HPDE6-E6E7 (cell line): Measurements from ENCODE around the gene ZYX.

Source experiments
- DNase-seq: peaks from one replicate; pipeline ENCODE4 v3.0.0; 2011; ENCODE audit warnings: missing footprints; ENCODE audit errors: extremely low spot score

The ZYX gene

DNA sequence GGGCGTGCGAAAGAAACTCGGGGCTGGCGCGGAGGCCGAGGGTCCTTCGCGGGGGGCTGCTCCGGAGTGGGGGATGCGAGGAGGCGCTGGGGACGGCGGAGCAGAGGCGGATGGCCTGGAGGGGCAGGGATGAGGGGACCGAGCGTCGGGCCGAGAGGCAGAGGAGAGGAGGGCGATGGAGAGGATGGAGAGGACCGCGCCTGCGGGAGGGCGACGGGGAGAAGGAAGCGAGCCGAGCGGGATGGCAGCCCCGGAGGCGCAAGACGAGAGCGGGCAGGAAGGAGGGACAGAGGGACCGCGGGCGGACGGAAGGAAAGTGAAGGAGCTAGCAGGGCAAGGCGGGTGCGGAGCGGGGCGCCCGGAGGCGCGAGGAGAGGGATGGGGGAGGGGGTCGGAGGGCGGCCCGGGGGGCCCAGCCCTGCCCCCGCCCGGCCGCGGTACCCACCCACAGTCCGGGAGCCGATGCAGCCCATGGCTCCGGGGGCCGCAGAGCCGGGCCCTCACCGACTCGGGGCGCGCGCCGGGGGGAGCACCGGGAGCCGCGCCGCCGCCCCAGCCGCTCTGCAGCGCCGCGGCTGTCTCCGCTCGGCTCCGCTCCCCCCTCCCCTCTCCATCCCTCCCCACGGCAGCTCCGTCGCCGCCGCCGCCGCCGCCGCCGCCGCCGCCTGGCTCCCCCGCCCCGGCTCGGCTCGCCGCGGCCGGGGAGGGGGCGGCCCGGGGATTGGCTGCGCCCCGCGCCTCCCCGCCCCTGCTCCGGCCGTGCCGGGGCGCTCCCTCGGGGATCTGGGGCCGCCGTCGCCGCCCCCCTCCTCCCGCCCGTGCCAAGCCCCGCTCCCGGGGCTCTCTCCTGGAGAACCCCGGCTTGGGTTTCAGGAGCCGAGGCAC lies 18.8 kb upstream of the ZYX start, which contains the start of gene FAM131B:
Gene FAM131B, minus strand, starts transcription at position 583 of the 885 bp plus-strand sequence. Its CDS starts 110 bp downstream, at position 473.
- no peak for DNase-seq

DNA sequence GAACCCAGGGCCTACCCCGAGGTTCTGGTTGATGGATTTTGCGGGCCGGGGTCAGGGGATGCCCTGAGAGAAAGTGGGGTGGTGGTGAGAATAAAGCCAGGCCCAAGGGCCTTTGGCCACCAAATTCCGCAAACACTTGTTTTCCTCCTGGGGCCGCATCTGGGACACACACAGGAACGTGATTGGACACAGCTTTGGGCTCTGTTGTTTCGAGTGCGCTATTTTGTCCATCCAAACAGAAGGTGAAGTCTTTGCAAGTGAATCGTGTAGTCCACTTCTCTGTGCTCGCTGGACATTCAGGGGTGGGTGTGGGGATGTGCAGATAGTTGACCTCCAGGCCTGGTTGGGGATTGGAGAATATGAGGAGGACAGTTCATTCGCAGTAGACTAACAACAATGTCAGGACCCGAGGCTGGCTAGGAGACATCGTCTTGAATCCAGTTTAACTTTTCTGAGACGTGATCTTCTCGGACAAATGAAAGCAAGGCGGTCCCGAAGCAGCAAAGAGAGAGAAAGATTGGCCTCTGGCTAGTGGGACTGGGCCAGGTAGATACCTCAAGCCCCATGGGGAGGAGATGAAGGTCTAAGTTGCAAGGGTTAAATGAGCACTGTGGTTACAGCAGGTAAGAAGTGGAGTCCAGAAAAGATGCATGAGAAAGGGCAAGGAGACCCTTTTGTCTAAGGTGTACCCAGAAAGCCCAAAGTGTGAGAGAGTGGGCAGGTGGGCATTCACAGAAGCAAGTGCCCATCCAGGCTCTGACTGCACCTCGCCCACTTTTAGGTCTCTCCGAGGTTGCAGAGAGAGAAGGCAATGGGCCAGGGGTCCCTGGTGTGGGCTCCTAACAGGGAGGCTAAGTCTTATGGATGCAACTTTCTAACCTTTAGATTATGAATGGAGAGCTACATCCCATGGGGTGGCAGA lies 17.9 kb upstream of the ZYX start:
- no peak for DNase-seq

DNA sequence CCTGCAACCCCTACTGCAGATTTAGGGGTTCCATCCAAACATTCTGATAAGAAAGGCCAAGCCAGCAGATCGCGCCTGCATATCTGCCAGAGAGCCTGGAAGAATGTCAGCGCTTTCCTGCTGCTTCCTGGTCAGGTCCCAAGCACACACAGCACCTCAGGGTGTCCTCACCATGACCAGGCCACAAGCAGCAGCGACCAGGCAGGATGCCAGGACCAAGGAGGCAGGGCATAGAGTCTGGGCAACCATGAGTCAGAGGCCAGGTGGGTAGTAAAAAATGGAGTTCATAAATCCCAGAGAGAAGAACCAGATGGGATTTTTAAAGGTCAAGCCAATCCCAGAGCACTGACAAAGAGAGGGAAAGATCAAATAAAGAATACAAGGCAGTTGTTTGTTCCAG lies 13.2 kb upstream of the ZYX start:
- no peak for DNase-seq

DNA sequence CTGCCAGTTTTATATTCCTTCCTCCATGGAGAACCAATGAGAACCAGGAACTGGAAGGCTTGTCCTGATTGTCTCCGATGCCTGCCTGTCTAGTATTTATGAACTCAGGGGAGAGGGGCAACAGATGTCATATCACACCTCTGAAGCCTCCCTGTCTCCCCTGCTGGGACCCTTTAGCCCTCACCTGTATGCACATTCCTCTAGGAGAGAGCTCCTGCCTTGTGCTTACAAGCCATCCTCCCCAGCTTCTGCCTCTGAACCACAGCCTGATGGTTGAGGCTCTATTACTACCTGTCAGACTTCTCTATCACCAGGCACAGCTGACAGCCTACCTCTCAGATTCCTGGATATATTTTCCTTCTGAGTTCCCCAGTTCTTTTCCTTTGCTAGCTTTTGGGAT lies 12.8 kb upstream of the ZYX start:
- DNase-seq: no peak

DNA sequence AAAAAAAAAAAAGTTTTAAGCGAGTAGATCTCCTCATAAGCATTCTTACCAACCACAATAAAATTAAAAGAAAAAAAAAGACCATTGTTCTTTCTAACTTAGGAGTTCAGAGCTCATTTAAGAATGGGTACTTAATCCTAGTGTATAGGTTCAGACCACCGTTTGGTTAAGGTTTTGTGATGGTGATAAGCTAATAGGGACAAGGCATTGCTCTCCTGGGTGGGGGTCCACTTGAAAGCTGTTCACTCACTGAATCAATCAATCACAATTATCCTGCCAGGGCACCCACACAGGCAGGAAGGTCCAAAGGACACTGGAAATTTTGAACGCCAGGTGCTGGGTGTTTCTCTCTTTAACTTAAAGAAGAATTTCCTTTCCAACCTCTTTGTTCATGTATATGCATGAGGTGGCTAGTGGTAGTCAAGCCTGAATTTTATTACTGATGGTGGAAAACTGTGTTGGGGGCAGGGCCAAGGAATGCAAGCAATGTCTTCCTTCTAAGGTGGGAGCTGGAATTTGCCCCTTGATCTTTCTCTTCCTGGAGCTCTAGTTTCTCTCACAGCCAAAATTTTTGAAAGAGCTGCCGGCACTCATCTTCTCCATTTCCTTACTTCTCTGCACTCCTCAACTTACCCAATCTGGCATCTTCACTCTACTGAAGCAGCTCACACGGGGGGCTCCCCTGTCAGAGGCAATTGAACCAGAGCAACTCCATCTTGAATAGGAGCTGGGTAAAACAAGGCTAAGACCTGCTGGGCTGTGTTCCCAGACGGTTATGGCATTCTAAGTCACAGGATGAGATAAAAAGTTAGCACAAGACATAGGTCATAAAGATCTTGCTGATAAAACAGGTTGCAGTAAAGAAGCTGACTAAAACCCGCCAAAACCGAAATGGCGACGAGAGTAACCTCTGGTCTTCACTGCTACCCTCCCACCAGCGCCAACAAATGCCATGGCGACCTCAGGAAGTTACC lies 11.2 kb upstream of the ZYX start:
- DNase-seq: no peak

DNA sequence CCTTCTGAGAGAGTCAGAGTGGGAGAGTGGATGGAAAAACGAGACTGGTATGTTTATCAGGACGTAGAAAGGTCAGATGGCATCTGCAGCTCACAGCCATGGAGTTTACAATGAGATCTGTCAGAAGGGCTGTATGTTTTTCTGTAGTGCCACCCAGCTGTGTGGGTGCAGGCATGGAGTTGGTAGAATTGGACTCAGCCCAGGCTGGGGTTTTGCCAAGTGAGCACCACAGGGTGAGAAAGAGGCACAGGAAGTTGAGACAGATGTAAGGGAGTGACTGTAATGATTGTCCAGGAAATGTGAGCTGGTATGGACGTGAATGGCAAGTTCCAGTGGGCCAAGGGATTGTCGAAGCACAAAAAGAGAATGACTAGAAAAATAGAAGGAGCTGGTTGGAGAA lies 9.1 kb upstream of the ZYX start:
- DNase-seq: no peak

DNA sequence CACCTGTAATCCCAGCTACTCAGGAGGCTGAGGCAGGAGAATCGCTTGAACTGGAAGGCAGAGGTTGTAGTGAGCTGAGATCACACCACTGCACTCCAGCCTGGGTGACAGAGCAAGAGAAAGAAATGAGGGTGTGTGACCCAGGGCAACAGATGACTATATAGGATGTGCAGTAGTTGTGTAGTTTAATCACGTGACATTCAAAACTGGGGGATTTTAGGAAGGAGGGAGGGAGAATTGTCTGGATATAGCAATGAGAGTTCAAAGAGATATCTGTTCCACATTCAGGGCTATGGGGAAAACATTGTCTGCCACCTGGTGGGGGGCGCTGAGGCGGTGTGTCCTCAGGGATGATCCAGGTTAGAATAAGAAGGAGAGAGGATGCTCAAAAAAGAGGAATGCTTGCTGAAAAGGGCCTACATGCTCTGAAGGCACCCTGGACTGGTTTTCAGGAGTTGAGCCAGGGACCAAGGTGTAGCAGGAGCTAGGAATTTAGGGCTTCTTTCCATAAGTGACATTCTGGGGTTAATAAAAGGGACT lies 7.8 kb upstream of the ZYX start:
- no peak for DNase-seq

DNA sequence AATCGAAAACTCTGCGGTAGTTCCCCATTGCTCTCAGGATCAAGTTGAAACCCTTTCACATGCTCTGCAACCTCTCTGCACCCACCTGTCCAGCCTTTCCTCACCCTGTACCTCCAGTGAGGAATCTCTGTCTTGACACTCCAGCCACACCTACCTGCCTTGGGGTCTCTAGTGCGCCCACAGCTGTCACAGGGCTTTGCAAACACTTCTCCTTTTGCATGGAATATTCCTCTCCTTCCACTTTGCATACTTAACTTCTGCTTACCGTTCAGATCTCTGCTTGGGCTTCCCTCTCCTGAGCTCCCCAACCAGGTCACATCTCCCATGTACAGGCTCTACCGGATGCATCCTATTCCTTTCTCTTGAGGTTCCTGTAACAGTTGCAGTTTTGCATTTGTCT lies 6.6 kb upstream of the ZYX start:
- no peak for DNase-seq

DNA sequence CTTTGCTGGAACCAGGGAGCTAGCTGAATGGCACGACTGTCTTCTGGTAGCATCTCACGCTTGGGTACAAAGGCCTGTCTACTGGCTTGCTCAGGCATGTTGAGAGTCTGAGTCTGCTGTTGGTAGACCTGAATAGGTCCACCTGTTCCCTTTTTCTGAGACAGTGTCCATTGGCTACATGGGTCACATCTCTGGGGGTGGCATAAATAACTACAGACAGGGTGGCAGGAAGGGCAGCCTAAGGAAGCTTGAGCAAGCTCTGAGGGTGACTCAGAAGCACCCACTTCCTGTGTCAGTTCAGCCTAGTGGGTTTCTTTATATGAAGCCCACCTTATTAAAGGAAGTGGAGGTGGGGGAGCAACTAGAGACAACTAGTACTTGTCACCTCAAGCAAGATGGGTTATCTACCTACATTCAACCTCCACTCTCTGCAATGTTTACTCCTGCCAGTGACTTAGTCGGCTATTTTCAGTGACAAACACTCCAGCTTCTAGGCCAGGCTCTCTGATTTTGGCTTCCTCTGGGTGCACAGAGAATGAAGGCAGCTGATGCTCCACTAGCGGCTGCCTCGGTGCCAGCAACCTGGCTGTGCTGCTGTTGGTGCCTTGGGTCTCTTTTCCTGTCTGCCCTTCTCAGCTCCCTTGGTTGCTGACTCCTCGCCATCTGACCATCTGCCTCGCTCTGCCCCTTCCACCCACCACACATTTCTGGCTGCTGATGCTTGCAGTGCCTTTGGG lies 5.7 kb upstream of the ZYX start:
- DNase-seq: no peak

DNA sequence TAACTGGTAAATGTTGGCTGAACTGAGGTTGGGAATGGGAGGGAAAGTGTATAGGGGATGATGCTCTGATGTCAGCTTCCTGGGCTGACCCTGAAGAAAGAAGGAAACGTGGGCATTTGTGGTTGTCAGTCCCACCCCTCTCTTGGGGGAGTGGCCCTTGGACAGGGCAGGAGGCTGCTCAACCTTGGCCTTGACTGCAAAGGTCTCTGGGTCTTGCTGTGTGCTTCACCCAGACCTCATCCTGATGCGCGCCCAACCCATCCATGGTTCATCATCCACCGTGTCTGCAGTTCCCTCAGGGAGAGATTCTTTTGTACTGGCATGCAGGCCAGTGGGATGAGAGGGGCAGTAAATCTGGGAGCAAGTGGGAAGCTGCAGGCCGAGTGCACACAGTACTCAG lies 4.7 kb upstream of the ZYX start:
- no peak for DNase-seq

DNA sequence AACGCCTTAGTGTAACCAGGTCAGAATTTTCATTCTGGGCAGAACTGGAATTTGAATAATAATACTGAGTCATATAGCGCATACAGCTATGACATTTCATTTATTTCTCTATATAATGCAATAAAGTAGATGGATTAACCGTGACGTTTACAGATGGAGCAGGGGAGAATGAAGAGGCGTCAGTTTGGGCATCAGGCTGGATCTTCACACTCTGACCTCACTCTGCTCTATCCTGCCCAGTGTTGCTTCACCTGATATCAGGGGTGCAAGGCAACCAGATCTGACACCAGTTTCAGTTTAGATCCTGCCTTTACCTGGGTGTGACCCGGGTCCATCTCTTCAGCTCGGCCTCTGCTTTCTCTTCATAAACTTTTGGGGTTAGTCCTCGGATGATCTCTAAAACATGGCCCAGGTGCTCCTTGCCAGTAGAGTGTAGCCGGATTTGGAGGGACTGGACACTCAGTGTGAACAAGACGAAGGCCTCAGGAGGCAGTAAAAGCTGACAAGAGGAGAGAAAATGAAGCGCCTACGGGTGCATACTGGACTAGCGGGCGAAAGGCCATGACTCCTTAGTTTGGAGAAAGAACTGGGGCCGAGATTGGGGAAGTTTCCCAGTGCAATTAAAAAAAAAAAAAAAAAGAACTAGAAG lies 1.4 kb upstream of the ZYX start:
- no peak for DNase-seq

DNA sequence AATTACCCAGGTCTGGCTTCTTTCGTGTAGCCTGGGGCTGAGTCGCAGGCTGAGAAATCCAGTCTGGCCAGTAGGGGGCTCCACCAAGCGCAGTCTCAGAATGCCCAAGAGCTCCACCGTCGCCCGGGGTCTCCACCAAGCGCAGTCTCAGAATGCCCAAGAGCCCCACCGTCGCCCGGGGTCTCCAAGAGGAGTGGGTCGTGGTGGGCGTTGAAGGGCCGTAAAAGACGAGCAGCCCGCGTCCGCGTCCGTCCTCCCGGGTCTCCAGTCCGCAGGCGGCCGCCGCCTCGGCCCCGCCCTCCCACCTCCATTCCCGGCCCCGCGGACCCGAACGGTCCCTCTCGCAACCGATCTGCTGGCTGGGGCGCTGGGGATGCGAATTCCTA lies 892 bp upstream of the ZYX start:
- no peak for DNase-seq

DNA sequence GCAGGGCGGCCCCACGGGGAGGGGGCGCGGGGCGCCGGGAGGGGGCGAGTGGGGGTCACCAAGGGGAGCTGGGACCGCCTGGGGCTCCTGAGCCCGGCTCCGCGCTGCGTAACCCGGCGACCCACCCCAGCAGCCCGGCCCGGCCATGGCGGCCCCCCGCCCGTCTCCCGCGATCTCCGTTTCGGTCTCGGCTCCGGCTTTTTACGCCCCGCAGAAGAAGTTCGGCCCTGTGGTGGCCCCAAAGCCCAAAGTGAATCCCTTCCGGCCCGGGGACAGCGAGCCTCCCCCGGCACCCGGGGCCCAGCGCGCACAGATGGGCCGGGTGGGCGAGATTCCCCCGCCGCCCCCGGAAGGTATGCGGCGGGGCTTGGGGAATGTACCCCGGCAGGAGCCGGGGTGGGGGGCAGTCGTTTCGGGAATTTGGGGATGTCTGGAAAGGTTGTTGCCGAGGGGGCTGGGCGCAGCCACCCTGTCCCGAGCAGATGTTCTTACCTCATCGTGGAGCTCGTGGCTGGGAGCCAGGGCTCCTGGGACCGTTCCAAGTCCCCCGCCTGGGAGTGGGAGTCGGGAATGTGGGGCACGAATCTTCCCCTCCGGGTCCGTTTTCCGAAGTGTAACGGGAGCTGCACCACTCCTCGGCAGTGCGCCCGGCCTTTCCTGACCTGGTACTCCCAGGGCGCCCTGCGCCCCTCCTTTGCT lies 431 bp downstream of the ZYX start:
- no peak for DNase-seq

DNA sequence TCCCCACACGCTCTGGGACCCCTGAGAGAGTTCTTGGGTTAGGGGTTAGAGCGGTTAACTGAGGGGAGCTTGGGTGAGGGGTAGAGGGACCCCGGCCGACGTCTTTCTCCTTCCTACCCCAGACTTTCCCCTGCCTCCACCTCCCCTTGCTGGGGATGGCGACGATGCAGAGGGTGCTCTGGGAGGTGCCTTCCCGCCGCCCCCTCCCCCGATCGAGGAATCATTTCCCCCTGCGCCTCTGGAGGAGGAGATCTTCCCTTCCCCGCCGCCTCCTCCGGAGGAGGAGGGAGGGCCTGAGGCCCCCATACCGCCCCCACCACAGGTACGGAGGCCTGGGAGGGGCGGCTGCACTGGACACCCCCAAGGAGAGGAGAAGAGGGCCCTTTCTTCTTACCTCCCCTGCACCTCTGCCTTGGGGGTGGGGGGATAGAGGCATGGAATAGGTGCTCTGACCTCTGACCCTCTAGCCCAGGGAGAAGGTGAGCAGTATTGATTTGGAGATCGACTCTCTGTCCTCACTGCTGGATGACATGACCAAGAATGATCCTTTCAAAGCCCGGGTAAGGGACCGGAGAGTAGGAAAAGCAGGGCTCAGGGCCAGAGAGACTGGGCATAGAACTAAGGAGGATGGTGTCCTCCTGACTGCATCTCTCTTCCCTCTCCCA lies 1.1 kb downstream of the ZYX start:
- DNase-seq: no peak

DNA sequence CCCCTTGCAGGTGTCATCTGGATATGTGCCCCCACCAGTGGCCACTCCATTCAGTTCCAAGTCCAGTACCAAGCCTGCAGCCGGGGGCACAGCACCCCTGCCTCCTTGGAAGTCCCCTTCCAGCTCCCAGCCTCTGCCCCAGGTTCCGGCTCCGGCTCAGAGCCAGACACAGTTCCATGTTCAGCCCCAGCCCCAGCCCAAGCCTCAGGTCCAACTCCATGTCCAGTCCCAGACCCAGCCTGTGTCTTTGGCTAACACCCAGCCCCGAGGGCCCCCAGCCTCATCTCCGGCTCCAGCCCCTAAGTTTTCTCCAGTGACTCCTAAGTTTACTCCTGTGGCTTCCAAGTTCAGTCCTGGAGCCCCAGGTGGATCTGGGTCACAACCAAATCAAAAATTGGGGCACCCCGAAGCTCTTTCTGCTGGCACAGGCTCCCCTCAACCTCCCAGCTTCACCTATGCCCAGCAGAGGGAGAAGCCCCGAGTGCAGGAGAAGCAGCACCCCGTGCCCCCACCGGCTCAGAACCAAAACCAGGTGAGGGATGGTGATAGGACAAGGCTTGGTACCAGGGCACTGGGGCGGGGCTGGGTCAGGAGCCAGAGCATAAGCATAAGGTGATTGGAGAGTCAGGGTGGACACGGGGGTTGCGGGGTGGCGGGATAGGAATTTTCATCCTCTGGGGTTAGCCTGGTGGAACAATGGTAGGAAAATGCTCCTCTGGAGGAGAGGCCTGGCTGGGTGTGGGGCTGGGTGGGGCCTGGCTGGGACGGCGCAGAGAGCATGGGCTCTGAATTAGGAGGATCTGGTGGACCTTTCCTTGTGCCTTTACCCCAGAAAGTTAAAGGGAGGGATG lies 1.9 kb downstream of the ZYX start:
- DNase-seq: no peak

DNA sequence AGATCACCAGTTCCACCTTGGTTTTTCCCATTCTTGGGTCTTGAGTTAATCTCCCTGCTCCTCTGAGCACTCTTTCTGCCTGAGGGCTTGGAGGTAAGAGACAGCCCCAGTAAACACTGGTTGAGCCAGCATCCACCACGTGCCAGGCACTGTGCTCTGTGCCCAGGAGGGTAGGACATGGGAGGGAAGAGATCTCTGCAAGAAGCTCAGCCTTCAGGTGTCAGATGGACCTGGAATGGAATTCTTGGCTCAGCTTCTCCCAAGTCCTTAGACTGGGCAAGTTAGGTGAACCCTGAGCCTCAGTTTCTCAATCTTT lies 2.5 kb downstream of the ZYX start:
- no peak for DNase-seq

DNA sequence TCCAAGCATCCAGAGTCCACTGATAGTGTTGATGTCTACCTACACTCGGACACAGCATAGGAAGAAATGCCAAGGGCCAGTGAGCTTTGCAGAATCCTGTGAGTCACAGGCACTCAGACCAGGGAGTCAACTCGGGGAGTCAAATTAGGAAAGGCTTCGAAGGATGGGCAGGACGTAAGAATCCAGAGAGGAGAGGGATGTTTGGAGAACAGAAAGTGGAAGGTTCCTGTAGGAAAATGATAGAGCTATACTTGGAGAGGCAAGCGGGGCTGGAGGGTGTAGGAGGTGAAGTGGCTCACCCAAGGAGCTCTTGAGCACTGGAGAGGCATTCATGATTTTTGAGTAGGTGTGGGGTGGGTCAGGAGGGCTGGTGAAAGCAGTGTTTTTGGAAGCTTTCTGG lies 3.0 kb downstream of the ZYX start:
- DNase-seq: no peak
